Activated B cell treated with CpG ODN at 0.5 μM for 24 hours (primary cell): ENCODE data around the gene BABAM2. TPM values are rescaled to one million over a fixed set of nuclear protein-coding genes. Genes with fewer than 3 reads are reported as not detected.

Experiments
- ATAC-seq: fragments of 200-7000 bp; cut with Tn5 transposase; one replicate; pipeline ENCODE4 v1.10.0; 2021; ENCODE audit warnings: low read depth, mild to moderate bottlenecking, moderate library complexity
- CTCF ChIA-PET: fragments of 350-600 bp; sonication (Branson Sonifier 250); formaldehyde crosslinking; loops from one replicate; lab custom pipeline; 2021; ENCODE audit warnings: antibody characterized with exemption; lab: Charles Lee
- POLR2A ChIA-PET: fragments of 350-600 bp; sonication (Branson Sonifier 250); formaldehyde crosslinking; loops from one replicate; lab custom pipeline; 2021; ENCODE audit warnings: antibody characterized with exemption; lab: Charles Lee
- DNase-seq: peaks from one replicate; pipeline ENCODE4 v3.0.0; 2022
- H3K27ac Mint-ChIP-seq: one replicate; pipeline ENCODE4 v1.8.0; 2020; ENCODE audit warnings: mixed read lengths
- H3K27me3 Mint-ChIP-seq: one replicate; pipeline ENCODE4 v1.8.0; 2021; ENCODE audit warnings: mixed read lengths
- H3K36me3 Mint-ChIP-seq: one replicate; pipeline ENCODE4 v1.8.0; 2021; ENCODE audit warnings: low read depth, mixed read lengths
- H3K4me1 Mint-ChIP-seq: one replicate; pipeline ENCODE4 v1.8.0; 2021; ENCODE audit warnings: mixed read lengths
- H3K4me3 Mint-ChIP-seq: one replicate; pipeline ENCODE4 v1.8.0; 2020; ENCODE audit warnings: mild to moderate bottlenecking, mixed read lengths
- H3K9me3 Mint-ChIP-seq: one replicate; pipeline ENCODE4 v1.8.0; 2020; ENCODE audit warnings: mixed read lengths
- intact Hi-C: fragments of 100-400 bp; cut with micrococcal nuclease; formaldehyde crosslinking; loops from one replicate; pipeline ENCODE4 v1.15.1; 2024
- total RNA-seq: library from RNA; stranded (reverse); gene quantifications from 2 replicates; pipeline ENCODE4 v1.2.3, GENCODE V29; 2022
- TF ChIP-seq, protein P1 (sequence below): fragments of 200-600 bp; IDR thresholded peaks from one replicate; pipeline ENCODE4 v1.8.0; 2022; ENCODE audit warnings: antibody characterized with exemption, mild to moderate bottlenecking

Gene BABAM2
- total RNA-seq, 1 donor from 2014 or later = 55.6 TPM

DNA sequence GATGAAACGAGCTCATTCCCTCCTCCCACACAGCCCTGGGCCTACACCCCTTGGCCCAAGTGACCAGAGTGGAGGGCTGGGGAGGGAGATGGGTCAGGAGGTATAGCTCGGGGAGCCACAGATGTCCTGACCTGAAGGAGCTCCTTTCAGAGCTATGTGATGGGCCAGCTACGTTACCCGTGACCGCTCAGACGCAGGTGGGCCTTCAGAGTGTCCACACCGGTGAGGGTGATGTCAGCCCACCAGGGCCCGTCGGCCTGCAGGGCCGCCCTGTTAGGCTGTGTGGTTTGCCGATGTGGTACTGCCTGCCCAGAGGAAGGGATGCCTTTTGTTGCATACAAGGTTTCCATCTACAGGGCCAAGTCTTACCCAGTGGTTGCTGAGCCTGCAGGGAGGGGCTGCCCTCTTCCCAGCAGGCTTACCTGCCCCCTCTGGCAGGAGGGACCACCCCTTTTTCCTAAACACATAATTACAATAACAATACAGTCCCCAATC lies 460.3 kb downstream of the BABAM2 start:
- ChIA-PET CTCF (no interaction called here), POLR2A (no interaction called here)
- DNase-seq (no peak), ATAC-seq (no peak)
- no peaks in the 10 kb centered on the region for H3K4me1 Mint-ChIP-seq
- TF ChIP-seq, protein P1, sequence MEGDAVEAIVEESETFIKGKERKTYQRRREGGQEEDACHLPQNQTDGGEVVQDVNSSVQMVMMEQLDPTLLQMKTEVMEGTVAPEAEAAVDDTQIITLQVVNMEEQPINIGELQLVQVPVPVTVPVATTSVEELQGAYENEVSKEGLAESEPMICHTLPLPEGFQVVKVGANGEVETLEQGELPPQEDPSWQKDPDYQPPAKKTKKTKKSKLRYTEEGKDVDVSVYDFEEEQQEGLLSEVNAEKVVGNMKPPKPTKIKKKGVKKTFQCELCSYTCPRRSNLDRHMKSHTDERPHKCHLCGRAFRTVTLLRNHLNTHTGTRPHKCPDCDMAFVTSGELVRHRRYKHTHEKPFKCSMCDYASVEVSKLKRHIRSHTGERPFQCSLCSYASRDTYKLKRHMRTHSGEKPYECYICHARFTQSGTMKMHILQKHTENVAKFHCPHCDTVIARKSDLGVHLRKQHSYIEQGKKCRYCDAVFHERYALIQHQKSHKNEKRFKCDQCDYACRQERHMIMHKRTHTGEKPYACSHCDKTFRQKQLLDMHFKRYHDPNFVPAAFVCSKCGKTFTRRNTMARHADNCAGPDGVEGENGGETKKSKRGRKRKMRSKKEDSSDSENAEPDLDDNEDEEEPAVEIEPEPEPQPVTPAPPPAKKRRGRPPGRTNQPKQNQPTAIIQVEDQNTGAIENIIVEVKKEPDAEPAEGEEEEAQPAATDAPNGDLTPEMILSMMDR = no peak
- H3K36me3 Mint-ChIP-seq = no peaks in the 10 kb centered on the region
- intact Hi-C loops = no loop called here
- no peaks in the 10 kb centered on the region for H3K27me3 Mint-ChIP-seq
- no peak overlapping the region for H3K27ac Mint-ChIP-seq
- H3K4me3 Mint-ChIP-seq = no peak overlapping the region
- no peaks in the 10 kb centered on the region for H3K9me3 Mint-ChIP-seq

DNA sequence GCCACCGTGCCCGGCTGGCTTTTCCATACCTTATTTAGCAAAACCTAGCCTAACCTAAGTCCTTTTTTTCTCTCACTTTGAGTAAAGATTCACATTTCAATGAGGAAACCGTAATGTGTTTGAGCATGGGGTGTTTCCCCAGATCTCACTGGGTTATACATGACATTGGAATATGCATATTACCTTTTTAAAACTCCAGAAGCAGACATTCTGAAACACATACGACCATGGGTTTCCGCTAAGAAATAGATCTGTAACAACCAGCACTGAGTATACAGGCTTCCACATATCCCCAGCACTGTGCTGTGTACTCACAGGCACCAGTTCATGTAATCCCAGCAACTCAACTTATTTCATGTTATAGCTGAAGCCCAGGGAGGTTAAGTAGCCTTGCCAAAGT lies 461.1 kb downstream of the BABAM2 start:
- no peak overlapping the region for H3K4me3 Mint-ChIP-seq
- POLR2A ChIA-PET = no interaction called here
- TF ChIP-seq, protein P1 = no peak
- no peak overlapping the region for H3K27ac Mint-ChIP-seq
- intact Hi-C loops = no loop called here
- no peaks in the 10 kb centered on the region for H3K4me1 Mint-ChIP-seq
- H3K36me3 Mint-ChIP-seq = no peaks in the 10 kb centered on the region
- ATAC-seq = no peak
- H3K27me3 Mint-ChIP-seq = no peaks in the 10 kb centered on the region
- CTCF ChIA-PET = no interaction called here
- no peak for DNase-seq
- no peaks in the 10 kb centered on the region for H3K9me3 Mint-ChIP-seq

DNA sequence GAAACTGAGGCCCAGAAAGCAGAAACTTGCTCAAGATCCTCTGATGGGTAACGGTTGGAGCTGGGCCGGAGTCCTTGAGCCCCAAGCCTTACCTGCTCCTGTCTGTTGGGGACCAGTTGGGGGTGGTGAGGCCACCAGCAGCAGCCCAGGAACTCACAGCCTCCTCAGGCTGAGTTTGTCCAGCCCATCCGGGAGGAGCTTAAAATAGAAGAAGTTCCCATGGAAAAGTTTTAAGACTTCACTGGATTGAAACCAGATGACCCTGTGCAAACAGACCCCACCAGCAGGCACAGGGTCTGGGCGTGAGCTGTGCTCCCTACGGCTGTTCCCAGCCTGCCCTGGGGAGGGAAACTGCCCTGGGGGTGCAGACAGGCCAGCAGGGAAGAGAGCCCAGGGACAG lies 461.6 kb downstream of the BABAM2 start:
- TF ChIP-seq, protein P1 = no peak

DNA sequence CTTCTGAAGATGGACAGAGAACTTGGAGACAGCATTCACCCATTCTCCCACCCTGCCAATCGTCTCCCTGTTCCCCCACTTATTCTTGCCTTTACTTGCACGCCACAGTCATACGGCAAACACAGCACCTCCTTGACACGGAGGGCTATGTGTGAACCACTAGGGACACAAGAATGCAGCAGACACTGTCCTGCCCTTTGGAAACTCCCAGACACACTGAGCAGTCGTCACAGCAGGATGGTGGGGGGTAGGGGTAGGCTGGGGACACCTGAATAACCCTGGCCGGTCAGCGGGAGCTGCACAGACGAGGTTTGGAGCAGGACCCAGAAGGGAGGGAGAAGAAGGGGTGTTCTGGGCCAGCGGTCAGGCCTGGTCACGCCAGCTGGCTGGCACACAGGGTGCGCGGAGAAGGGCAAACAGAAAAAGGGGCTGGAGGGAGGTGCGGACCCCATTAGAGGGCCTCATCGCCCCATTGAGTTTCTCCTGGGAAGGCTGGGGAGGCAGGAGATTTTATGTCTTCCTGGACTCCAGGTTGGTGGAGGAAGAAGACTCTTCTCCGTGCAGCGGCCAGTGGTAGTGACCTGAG lies 462.2 kb downstream of the BABAM2 start:
- TF ChIP-seq, protein P1 = no peak
- ATAC-seq = no peak
- Mint-ChIP-seq H3K36me3 (no peaks in the 10 kb centered on the region), H3K4me1 (no peaks in the 10 kb centered on the region), H3K27ac (no peak overlapping the region), H3K9me3 (no peaks in the 10 kb centered on the region), H3K4me3 (no peak overlapping the region), H3K27me3 (no peaks in the 10 kb centered on the region)
- ChIA-PET CTCF (no interaction called here), POLR2A (interaction anchor here (0.6 kb wide), 1 partner anchor 428 kb away, joined by 3 read pairs; no protein-coding TSS in a partner anchor)
- DNase-seq = no peak
- intact Hi-C loops = no loop called here

More for the DNA sequence above, 461.6 kb downstream of the BABAM2 start:
- DNase-seq (no peak), ATAC-seq (no peak)
- H3K27me3 Mint-ChIP-seq = no peaks in the 10 kb centered on the region
- CTCF ChIA-PET = no interaction called here
- no peak overlapping the region for H3K27ac Mint-ChIP-seq
- POLR2A ChIA-PET = no interaction called here
- H3K9me3 Mint-ChIP-seq = no peaks in the 10 kb centered on the region
- intact Hi-C loops = no loop called here
- no peaks in the 10 kb centered on the region for H3K4me1 Mint-ChIP-seq
- no peak overlapping the region for H3K4me3 Mint-ChIP-seq
- no peaks in the 10 kb centered on the region for H3K36me3 Mint-ChIP-seq

DNA sequence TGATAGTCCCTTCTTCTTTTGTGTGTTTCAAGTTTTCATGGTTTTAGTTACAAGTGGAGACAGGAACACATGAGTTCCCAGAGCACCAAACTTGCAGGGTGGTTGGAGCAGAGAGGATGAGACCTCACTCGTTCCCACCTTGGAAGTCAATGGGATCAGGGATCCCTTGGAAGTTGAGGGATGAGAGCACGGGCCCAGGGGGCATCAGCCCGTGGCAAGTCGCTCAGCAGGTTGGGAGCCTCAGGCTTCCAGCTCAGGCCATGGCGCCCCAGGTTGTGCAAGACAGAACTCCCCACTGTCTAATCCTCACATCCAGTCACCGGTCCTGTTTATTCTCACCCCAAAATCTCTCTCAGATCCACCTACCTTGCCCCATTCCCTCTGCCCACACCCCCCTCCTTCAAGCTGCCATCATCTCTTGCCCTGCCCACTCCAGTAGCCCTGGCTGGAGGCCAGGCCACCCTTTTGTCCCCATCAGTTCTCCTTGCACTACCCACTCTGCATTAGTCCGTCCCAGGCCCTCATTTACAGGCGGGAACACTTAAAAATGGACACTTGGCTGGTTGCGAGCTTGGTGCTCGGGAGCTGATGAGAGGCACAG lies 464.5 kb downstream of the BABAM2 start:
- no peak overlapping the region for H3K27ac Mint-ChIP-seq
- no peak overlapping the region for H3K4me3 Mint-ChIP-seq
- no peaks in the 10 kb centered on the region for H3K36me3 Mint-ChIP-seq
- POLR2A ChIA-PET = no interaction called here
- CTCF ChIA-PET = no interaction called here
- no peaks in the 10 kb centered on the region for H3K27me3 Mint-ChIP-seq
- DNase-seq (no peak), ATAC-seq (no peak)
- TF ChIP-seq, protein P1 = no peak
- intact Hi-C loops = no loop called here
- peaks cover 16% of the 10 kb centered on the region for H3K4me1 Mint-ChIP-seq
- no peaks in the 10 kb centered on the region for H3K9me3 Mint-ChIP-seq
